HUES64 (cell line): Measurements from ENCODE around the gene SVIL.

Source experiments
- H3K27ac ChIP-seq: 2 replicates; pipeline ENCODE4 v1.7.0; 2013; ENCODE audit warnings: low read depth, low read length, inconsistent platforms
- H3K27me3 ChIP-seq: 2 replicates; pipeline ENCODE4 v1.6.1; 2013; ENCODE audit warnings: mild to moderate bottlenecking, low read length; ENCODE audit not compliant: insufficient read depth
- H3K36me3 ChIP-seq: 2 replicates; pipeline ENCODE4 v1.6.1; 2013; ENCODE audit warnings: mild to moderate bottlenecking, low read length; ENCODE audit not compliant: insufficient read depth
- H3K4me1 ChIP-seq: 2 replicates; pipeline ENCODE4 v1.6.1; 2013; ENCODE audit warnings: mild to moderate bottlenecking, low read length, moderate library complexity; ENCODE audit not compliant: insufficient read depth
- H3K4me3 ChIP-seq: 2 replicates; pipeline ENCODE4 v1.5.1; 2013; ENCODE audit warnings: mild to moderate bottlenecking, low read length, moderate library complexity
- H3K9ac ChIP-seq: 2 replicates; pipeline ENCODE4 v1.6.1; 2013; ENCODE audit warnings: mild to moderate bottlenecking, low read depth, low read length
- H3K9me3 ChIP-seq: 2 replicates; pipeline ENCODE4 v1.6.1; 2013; ENCODE audit warnings: low read depth, low read length; ENCODE audit not compliant: insufficient read depth
- WGBS: fragments of 150-250, 120-280 bp; methylation state at CpG from one replicate; pipeline ENCODE4 v1.1.7; 2013; ENCODE audit warnings: missing lambda C conversion rate; 5-methylcytosine and 5-hydroxymethylcytosine counted together

SVIL gene

GRCh38 chr10:29600821-29601220 lies 34.0 kb downstream of the SVIL start:
- H3K9me3 ChIP-seq, result no peaks in the 10 kb centered on the region
- no peaks in the 10 kb centered on the region for H3K36me3 ChIP-seq
- H3K27ac ChIP-seq, result no peak overlapping the region
- no peaks in the 10 kb centered on the region for H3K27me3 ChIP-seq
- 95% methylated on average over 6 of the region's 6 CpGs for WGBS
- peaks cover 9% of the 10 kb centered on the region for H3K4me1 ChIP-seq
- no peak overlapping the region for H3K9ac ChIP-seq
- H3K4me3 ChIP-seq, result no peak overlapping the region

- Histone ChIP-seq H3K4me3 (no peak overlapping the region), H3K27me3 (no peaks in the 10 kb centered on the region), H3K4me1 (peaks cover 9% of the 10 kb centered on the region), H3K9me3 (no peaks in the 10 kb centered on the region), H3K36me3 (no peaks in the 10 kb centered on the region), H3K9ac (no peak overlapping the region), H3K27ac (no peak overlapping the region)
- WGBS, result 91% methylated on average over 2 of the region's 2 CpGs
Measured at GRCh38 chr10:29600067-29600466, 34.7 kb downstream of the SVIL start.

GRCh38 chr10:29598851-29599311 lies 35.9 kb downstream of the SVIL start:
- H3K9me3 ChIP-seq, result no peaks in the 10 kb centered on the region
- WGBS, result 88% methylated on average over 6 of the region's 6 CpGs
- no peak overlapping the region for H3K9ac ChIP-seq
- H3K27me3 ChIP-seq, result no peaks in the 10 kb centered on the region
- no peak overlapping the region for H3K27ac ChIP-seq
- H3K36me3 ChIP-seq, result no peaks in the 10 kb centered on the region
- H3K4me1 ChIP-seq, result peaks cover 9% of the 10 kb centered on the region
- no peak overlapping the region for H3K4me3 ChIP-seq

GRCh38 chr10:29596826-29597225 lies 37.9 kb downstream of the SVIL start:
- Histone ChIP-seq H3K9me3 (no peaks in the 10 kb centered on the region), H3K27me3 (no peaks in the 10 kb centered on the region), H3K4me3 (no peak overlapping the region), H3K9ac (no peak overlapping the region), H3K27ac (no peak overlapping the region), H3K36me3 (no peaks in the 10 kb centered on the region), H3K4me1 (no peaks in the 10 kb centered on the region; the same call in 1 of the 2 replicates)
- 95% methylated on average over 11 of the region's 11 CpGs for WGBS

DNA sequence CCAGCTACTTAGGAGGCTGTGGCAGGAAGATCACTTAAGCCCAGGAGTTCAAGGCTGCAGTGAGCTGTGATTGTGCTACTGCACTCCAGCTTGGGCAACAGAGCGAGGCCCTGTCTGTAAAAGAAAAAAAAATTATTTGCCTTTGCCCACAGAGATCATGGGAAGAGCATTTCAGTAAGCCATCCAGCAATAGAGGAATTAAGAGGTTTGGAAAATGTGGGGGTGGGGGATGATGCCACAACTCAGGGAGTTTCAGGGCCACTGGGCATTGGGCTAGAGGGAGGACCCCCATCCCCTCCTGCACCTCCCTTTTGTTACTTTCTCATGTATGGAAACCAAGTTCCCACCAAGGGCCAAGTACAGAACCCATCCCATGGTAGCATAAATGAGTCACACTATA lies 38.4 kb downstream of the SVIL start:
- H3K27me3 ChIP-seq, result no peaks in the 10 kb centered on the region
- no peaks in the 10 kb centered on the region for H3K36me3 ChIP-seq
- no peak overlapping the region for H3K4me3 ChIP-seq
- 92% methylated on average over 1 of the region's 1 CpG for WGBS
- no peaks in the 10 kb centered on the region for H3K9me3 ChIP-seq
- no peak overlapping the region for H3K27ac ChIP-seq
- no peak overlapping the region for H3K9ac ChIP-seq
- no peaks in the 10 kb centered on the region; the same call in 1 of the 2 replicates for H3K4me1 ChIP-seq

DNA sequence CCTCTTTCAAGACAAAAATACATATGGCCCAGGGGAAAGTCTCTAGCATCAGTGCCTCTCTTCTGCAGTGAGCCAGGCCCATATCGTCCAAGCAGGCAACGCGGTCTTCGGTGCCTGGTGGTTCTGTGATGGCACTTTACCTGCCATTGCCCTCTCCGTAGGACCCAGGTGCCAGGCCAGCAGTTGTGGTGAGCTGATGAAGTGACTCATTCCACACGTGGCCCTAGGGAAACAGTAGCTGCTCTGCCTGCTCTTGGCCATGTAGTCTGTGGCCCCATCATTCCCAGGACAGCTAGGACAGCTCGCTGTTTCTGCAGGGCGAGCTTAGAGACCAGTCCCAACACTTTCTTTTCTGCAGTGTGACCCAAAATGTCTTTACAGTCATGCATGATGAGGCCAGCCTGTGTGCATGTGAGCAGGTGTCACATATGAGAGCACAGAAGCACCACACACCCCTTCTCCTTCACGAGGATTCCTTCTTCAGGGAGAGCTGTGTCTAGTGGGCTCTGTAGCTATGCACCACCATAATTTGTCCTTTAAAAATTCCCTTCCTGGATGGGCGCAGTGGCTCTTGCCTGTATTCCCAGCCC lies 39.0 kb downstream of the SVIL start:
- no peaks in the 10 kb centered on the region for H3K9me3 ChIP-seq
- no peak overlapping the region for H3K9ac ChIP-seq
- H3K36me3 ChIP-seq, result no peaks in the 10 kb centered on the region
- WGBS, result 92% methylated on average over 10 of the region's 10 CpGs
- H3K4me1 ChIP-seq, result no peaks in the 10 kb centered on the region; the same call in 1 of the 2 replicates
- H3K27me3 ChIP-seq, result no peaks in the 10 kb centered on the region
- no peak overlapping the region for H3K27ac ChIP-seq
- no peak overlapping the region for H3K4me3 ChIP-seq

DNA sequence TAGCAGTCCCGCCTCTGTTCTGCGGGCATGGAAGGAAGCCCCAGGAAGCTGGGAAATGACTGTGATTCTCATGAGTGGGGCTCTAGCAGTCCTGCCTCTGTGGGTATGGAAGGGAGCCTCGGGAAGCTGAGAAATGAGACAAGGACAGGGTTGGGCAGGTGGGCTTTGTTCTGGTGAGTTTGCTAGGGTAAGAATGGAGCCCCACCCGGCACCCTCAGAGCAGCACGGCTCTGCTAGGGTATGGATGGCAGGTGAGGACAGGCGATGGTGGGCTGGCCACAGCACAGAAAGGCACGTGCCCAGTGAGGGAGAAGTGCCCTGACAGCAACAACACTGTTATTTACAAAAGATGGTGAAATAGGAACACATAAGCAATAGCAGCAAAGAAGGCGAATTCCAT lies 39.6 kb downstream of the SVIL start:
- no peaks in the 10 kb centered on the region for H3K27me3 ChIP-seq
- H3K4me1 ChIP-seq, result peaks cover 5% of the 10 kb centered on the region
- 96% methylated on average over 8 of the region's 8 CpGs for WGBS
- no peaks in the 10 kb centered on the region for H3K9me3 ChIP-seq
- no peak overlapping the region for H3K27ac ChIP-seq
- no peak overlapping the region for H3K9ac ChIP-seq
- H3K4me3 ChIP-seq, result no peak overlapping the region
- H3K36me3 ChIP-seq, result no peaks in the 10 kb centered on the region

DNA sequence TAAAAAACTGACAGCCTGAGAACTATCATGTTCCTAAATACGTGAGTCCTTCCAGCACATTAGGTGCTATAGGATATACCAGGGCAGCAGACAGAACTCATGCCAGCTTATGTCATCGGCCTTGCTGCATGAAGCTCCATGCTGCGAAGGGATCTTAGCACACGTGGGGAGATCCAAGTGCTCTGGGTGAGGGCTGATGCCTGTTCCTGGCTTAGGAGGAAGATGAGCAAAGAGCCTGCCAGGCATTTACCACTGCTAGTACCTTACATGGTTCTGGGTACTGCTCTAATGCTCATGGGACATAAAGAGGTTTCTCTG lies 43.2 kb downstream of the SVIL start:
- no peak overlapping the region for H3K4me3 ChIP-seq
- no peaks in the 10 kb centered on the region for H3K27me3 ChIP-seq
- no peaks in the 10 kb centered on the region for H3K9me3 ChIP-seq
- H3K36me3 ChIP-seq, result no peaks in the 10 kb centered on the region
- no peak overlapping the region for H3K27ac ChIP-seq
- H3K9ac ChIP-seq, result no peak overlapping the region
- H3K4me1 ChIP-seq, result peaks cover 27% of the 10 kb centered on the region
- 91% methylated on average over 4 of the region's 4 CpGs for WGBS

DNA sequence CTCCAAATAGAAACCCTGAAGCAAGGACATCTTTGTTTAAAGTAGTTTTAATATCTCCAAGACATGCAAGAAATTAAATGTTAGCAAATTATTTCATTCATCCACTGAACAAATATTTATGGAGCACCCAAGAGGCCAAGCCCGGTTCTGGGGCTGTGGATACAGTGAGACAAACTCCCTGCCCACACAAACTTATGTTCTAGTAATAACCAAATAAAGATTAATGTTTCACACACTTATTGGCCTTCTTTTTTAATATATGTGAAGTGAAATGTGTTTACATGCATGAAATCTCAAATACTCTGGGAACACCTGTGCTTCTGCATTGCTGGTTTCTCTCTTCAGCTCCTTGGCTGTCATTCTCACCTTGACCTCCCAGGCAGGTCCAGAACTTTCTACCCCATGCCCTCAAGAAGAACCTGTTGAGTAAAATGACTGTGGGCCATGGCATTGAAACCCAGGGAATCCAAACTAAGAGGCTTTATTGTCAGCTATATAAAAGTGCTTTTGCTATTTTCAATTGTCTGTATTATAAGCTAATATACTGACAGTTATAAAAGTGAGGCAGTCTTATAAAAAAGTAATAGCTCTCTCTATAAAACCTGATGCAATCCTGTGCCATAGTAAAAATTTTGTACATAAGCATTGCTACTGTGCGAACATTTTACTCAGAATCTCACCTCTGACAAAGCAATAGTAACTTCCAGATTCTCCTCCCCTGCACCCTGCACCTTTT lies 43.7 kb downstream of the SVIL start:
- Histone ChIP-seq H3K27me3 (no peaks in the 10 kb centered on the region), H3K9me3 (no peaks in the 10 kb centered on the region), H3K4me3 (no peak overlapping the region), H3K27ac (no peak overlapping the region), H3K9ac (no peak overlapping the region), H3K36me3 (no peaks in the 10 kb centered on the region), H3K4me1 (peaks cover 27% of the 10 kb centered on the region)
- 92% methylated on average over 1 of the region's 2 CpGs for WGBS

DNA sequence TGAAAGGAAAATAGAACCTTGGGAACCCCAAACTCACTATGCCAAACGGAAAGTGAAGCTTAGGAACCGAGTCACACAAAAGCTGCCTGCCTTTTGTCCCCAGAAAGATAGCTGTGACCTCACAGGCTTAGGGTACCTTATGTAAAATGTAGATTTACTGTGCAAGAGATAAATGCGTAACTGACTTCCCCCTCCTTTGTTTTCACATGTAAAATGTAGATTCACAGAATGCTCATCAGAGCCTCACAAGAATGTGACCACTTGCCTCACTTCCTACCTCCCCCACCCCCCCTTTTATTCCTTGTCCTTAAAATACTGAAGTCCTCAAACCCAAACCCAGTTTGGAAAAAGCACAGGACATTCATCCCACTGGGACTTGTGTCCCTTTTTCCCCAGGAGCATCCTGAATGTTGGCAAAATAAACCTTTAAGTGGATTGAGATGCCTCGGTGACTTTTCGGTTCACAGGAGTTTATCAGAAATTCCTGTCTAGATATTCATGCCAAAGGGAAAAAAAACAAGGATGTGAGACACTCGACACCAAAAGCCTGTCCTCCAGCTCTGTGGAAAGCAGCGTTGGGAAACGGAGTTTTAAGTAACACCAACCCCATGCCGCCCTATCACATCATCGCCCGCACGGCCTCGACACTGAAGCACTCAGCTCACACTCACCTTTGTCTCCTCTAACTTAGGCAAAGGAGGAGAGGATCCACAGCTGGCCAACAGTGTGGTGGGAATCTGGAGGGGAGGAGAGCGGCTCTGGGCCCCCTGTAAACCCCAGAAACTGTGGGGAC lies 45.9 kb downstream of the SVIL start:
- Histone ChIP-seq H3K36me3 (no peaks in the 10 kb centered on the region), H3K27ac (peak overlapping the region; percentile 83), H3K9ac (peak overlapping the region; percentile 26; the same call in 1 of the 2 replicates), H3K9me3 (no peaks in the 10 kb centered on the region), H3K4me1 (peaks cover 32% of the 10 kb centered on the region), H3K4me3 (no peak overlapping the region), H3K27me3 (no peaks in the 10 kb centered on the region)
- 38% methylated on average over 11 of the region's 14 CpGs for WGBS
